ENCODE results near the gene KCND2.
"Not testable (repeated sequence)": the region's sequence is repeated elsewhere in the genome, so short reads cannot be mapped to it uniquely, and the experiment has no call there.

KCND2 gene

GRCh38 chr7:120774481-120774880 lies 501.5 kb downstream of the KCND2 start:
- no peak for DNase-seq

GRCh38 chr7:120775755-120776154 lies 502.8 kb downstream of the KCND2 start:
- DNase-seq: no peak

GRCh38 chr7:120779078-120779477 lies 506.1 kb downstream of the KCND2 start:
- DNase-seq: not testable (repeated sequence)

- DNase-seq: not testable (repeated sequence)
These were observed 507.5 kb downstream of the KCND2 start for GRCh38 chr7:120780451-120780850.

GRCh38 chr7:120780938-120781337 lies 508.0 kb downstream of the KCND2 start:
- DNase-seq: no peak

- not testable (repeated sequence) for DNase-seq
These were observed 508.9 kb downstream of the KCND2 start for GRCh38 chr7:120781924-120782323.

- no peak for DNase-seq
These were observed 510.3 kb downstream of the KCND2 start for GRCh38 chr7:120783273-120783672.

GRCh38 chr7:120783721-120784120 lies 510.7 kb downstream of the KCND2 start:
- no peak for DNase-seq

GRCh38 chr7:120785095-120785494 lies 512.1 kb downstream of the KCND2 start:
- no peak for DNase-seq

- DNase-seq: no peak
These were observed 519.3 kb downstream of the KCND2 start for GRCh38 chr7:120792091-120792860.

GRCh38 chr7:120792861-120793130 lies 519.8 kb downstream of the KCND2 start:
- no peak for DNase-seq

GRCh38 chr7:120793213-120793936 lies 520.4 kb downstream of the KCND2 start:
- no peak for DNase-seq

GRCh38 chr7:120794106-120794729 lies 521.2 kb downstream of the KCND2 start:
- DNase-seq: no peak

GRCh38 chr7:120797026-120797645 lies 524.2 kb downstream of the KCND2 start:
- DNase-seq: no peak

- DNase-seq: no peak
These were observed 526.2 kb downstream of the KCND2 start for GRCh38 chr7:120799147-120799546.
